Measurements from ENCODE around the gene MRPL34. TPM values are rescaled to one million over a fixed set of nuclear protein-coding genes. Genes with fewer than 3 reads are reported as not detected.

The MRPL34 gene
- polyA plus RNA-seq, 1 donor, result 47.2 TPM

- H3K4me1 ChIP-seq (ENCODE audit: control insufficient read depth, insufficient read depth, low read length), result peaks cover 23% of the 10 kb centered on the region
- H3K27ac ChIP-seq (ENCODE audit: low read length), result no peak overlapping the region
- DNase-seq, result no peak
- peaks cover 4% of the 10 kb centered on the region for H3K36me3 ChIP-seq (ENCODE audit: control insufficient read depth, insufficient read depth, low read length)
- peaks cover 17% of the 10 kb centered on the region for H3K9me3 ChIP-seq (ENCODE audit: control insufficient read depth, low read depth, low read length)
- peaks cover 1% of the 10 kb centered on the region for H3K27me3 ChIP-seq (ENCODE audit: control insufficient read depth, insufficient read depth, low read length)
- WGBS (ENCODE audit: insufficient coverage, low lambda C conversion rate), result no CpG with 5 or more reads among the region's 10 CpGs
- no peak overlapping the region for H3K4me3 ChIP-seq (ENCODE audit: low read length)
These were observed 29.9 kb downstream of the MRPL34 start for GRCh38 chr19:17335575-17335974.

- no CpG with 5 or more reads among the region's 41 CpGs for WGBS (ENCODE audit: insufficient coverage, low lambda C conversion rate)
- Histone ChIP-seq H3K4me1 (ENCODE audit: control insufficient read depth, insufficient read depth, low read length) (peaks cover 26% of the 10 kb centered on the region), H3K27ac (ENCODE audit: low read length) (peak within 1 kb of the TSS; percentile 98), H3K9me3 (ENCODE audit: control insufficient read depth, low read depth, low read length) (peaks cover 17% of the 10 kb centered on the region), H3K4me3 (ENCODE audit: low read length) (peak within 1 kb of the TSS; percentile 82), H3K27me3 (ENCODE audit: control insufficient read depth, insufficient read depth, low read length) (no peaks in the 10 kb centered on the region), H3K36me3 (ENCODE audit: control insufficient read depth, insufficient read depth, low read length) (peaks cover 6% of the 10 kb centered on the region)
- peak; percentile 95 to 98 for DNase-seq
These were observed 31.4 kb downstream of the MRPL34 start, which contains the start of gene GTPBP3 for GRCh38 chr19:17336872-17337674. Gene GTPBP3 (plus strand): TSS chr19:17337553. CDS start chr19:17337612, 59 bp downstream.

- Histone ChIP-seq H3K27ac (ENCODE audit: low read length) (peak overlapping the region; percentile 98), H3K27me3 (ENCODE audit: control insufficient read depth, insufficient read depth, low read length) (no peaks in the 10 kb centered on the region), H3K36me3 (ENCODE audit: control insufficient read depth, insufficient read depth, low read length) (peaks cover 6% of the 10 kb centered on the region), H3K9me3 (ENCODE audit: control insufficient read depth, low read depth, low read length) (peaks cover 14% of the 10 kb centered on the region), H3K4me3 (ENCODE audit: low read length) (peak overlapping the region; percentile 82), H3K4me1 (ENCODE audit: control insufficient read depth, insufficient read depth, low read length) (peaks cover 26% of the 10 kb centered on the region)
- DNase-seq, result peak in 1 of 2 donors; percentile 33
- no CpG with 5 or more reads among the region's 50 CpGs for WGBS (ENCODE audit: insufficient coverage, low lambda C conversion rate)
These were observed 32.2 kb downstream of the MRPL34 start for GRCh38 chr19:17337675-17338432.

GRCh38 chr19:17338433-17339078, 32.9 kb downstream of the MRPL34 start:
- no peak overlapping the region for H3K27ac ChIP-seq (ENCODE audit: low read length)
- no peaks in the 10 kb centered on the region for H3K27me3 ChIP-seq (ENCODE audit: control insufficient read depth, insufficient read depth, low read length)
- no peak for DNase-seq
- peak overlapping the region; percentile 82 for H3K4me3 ChIP-seq (ENCODE audit: low read length)
- no CpG with 5 or more reads among the region's 30 CpGs for WGBS (ENCODE audit: insufficient coverage, low lambda C conversion rate)
- H3K36me3 ChIP-seq (ENCODE audit: control insufficient read depth, insufficient read depth, low read length), result peaks cover 6% of the 10 kb centered on the region
- H3K4me1 ChIP-seq (ENCODE audit: control insufficient read depth, insufficient read depth, low read length), result peaks cover 26% of the 10 kb centered on the region
- peaks cover 9% of the 10 kb centered on the region for H3K9me3 ChIP-seq (ENCODE audit: control insufficient read depth, low read depth, low read length)

- WGBS (ENCODE audit: insufficient coverage, low lambda C conversion rate), result no CpG with 5 or more reads among the region's 34 CpGs
- peaks cover 20% of the 10 kb centered on the region for H3K4me1 ChIP-seq (ENCODE audit: control insufficient read depth, insufficient read depth, low read length)
- peaks cover 6% of the 10 kb centered on the region for H3K36me3 ChIP-seq (ENCODE audit: control insufficient read depth, insufficient read depth, low read length)
- H3K4me3 ChIP-seq (ENCODE audit: low read length), result no peak overlapping the region
- H3K27me3 ChIP-seq (ENCODE audit: control insufficient read depth, insufficient read depth, low read length), result no peaks in the 10 kb centered on the region
- DNase-seq, result no peak
- no peak overlapping the region for H3K27ac ChIP-seq (ENCODE audit: low read length)
- H3K9me3 ChIP-seq (ENCODE audit: control insufficient read depth, low read depth, low read length), result peaks cover 9% of the 10 kb centered on the region
These were observed 33.5 kb downstream of the MRPL34 start for GRCh38 chr19:17339088-17339741.

GRCh38 chr19:17340302-17340870, 34.7 kb downstream of the MRPL34 start:
- Histone ChIP-seq H3K27ac (ENCODE audit: low read length) (no peak overlapping the region), H3K9me3 (ENCODE audit: control insufficient read depth, low read depth, low read length) (peaks cover 9% of the 10 kb centered on the region), H3K27me3 (ENCODE audit: control insufficient read depth, insufficient read depth, low read length) (no peaks in the 10 kb centered on the region), H3K4me3 (ENCODE audit: low read length) (peak overlapping the region; percentile 6), H3K4me1 (ENCODE audit: control insufficient read depth, insufficient read depth, low read length) (peaks cover 16% of the 10 kb centered on the region), H3K36me3 (ENCODE audit: control insufficient read depth, insufficient read depth, low read length) (peaks cover 6% of the 10 kb centered on the region)
- peak in 1 of 2 donors; percentile 77 for DNase-seq
- WGBS (ENCODE audit: insufficient coverage, low lambda C conversion rate), result 28% methylated on average over 4 of the region's 21 CpGs

GRCh38 chr19:17340871-17341357, 35.2 kb downstream of the MRPL34 start:
- Histone ChIP-seq H3K27me3 (ENCODE audit: control insufficient read depth, insufficient read depth, low read length) (no peaks in the 10 kb centered on the region), H3K27ac (ENCODE audit: low read length) (no peak overlapping the region), H3K36me3 (ENCODE audit: control insufficient read depth, insufficient read depth, low read length) (peaks cover 6% of the 10 kb centered on the region), H3K9me3 (ENCODE audit: control insufficient read depth, low read depth, low read length) (peaks cover 9% of the 10 kb centered on the region), H3K4me3 (ENCODE audit: low read length) (no peak overlapping the region), H3K4me1 (ENCODE audit: control insufficient read depth, insufficient read depth, low read length) (peaks cover 16% of the 10 kb centered on the region)
- no CpG with 5 or more reads among the region's 17 CpGs for WGBS (ENCODE audit: insufficient coverage, low lambda C conversion rate)
- no peak for DNase-seq

- no peak overlapping the region for H3K4me3 ChIP-seq (ENCODE audit: low read length)
- H3K4me1 ChIP-seq (ENCODE audit: control insufficient read depth, insufficient read depth, low read length), result peaks cover 12% of the 10 kb centered on the region
- peaks cover 6% of the 10 kb centered on the region for H3K36me3 ChIP-seq (ENCODE audit: control insufficient read depth, insufficient read depth, low read length)
- DNase-seq, result no peak
- no peaks in the 10 kb centered on the region for H3K27me3 ChIP-seq (ENCODE audit: control insufficient read depth, insufficient read depth, low read length)
- peaks cover 9% of the 10 kb centered on the region for H3K9me3 ChIP-seq (ENCODE audit: control insufficient read depth, low read depth, low read length)
- no peak overlapping the region for H3K27ac ChIP-seq (ENCODE audit: low read length)
- WGBS (ENCODE audit: insufficient coverage, low lambda C conversion rate), result no CpG with 5 or more reads among the region's 15 CpGs
These were observed 35.7 kb downstream of the MRPL34 start for GRCh38 chr19:17341386-17341785.

GRCh38 chr19:17341845-17342244, 36.2 kb downstream of the MRPL34 start:
- no peak for DNase-seq
- H3K27me3 ChIP-seq (ENCODE audit: control insufficient read depth, insufficient read depth, low read length), result no peaks in the 10 kb centered on the region

More at GRCh38 chr19:17341845-17342244, 36.2 kb downstream of the MRPL34 start:
- Histone ChIP-seq H3K4me1 (ENCODE audit: control insufficient read depth, insufficient read depth, low read length) (peaks cover 12% of the 10 kb centered on the region), H3K27ac (ENCODE audit: low read length) (no peak overlapping the region), H3K4me3 (ENCODE audit: low read length) (no peak overlapping the region), H3K36me3 (ENCODE audit: control insufficient read depth, insufficient read depth, low read length) (peaks cover 6% of the 10 kb centered on the region), H3K9me3 (ENCODE audit: control insufficient read depth, low read depth, low read length) (peaks cover 9% of the 10 kb centered on the region)
- no CpG with 5 or more reads among the region's 7 CpGs for WGBS (ENCODE audit: insufficient coverage, low lambda C conversion rate)

Measured in large intestine (tissue), 3 donors.